ENCODE measurements around the gene GCKR.

Gene GCKR

DNA sequence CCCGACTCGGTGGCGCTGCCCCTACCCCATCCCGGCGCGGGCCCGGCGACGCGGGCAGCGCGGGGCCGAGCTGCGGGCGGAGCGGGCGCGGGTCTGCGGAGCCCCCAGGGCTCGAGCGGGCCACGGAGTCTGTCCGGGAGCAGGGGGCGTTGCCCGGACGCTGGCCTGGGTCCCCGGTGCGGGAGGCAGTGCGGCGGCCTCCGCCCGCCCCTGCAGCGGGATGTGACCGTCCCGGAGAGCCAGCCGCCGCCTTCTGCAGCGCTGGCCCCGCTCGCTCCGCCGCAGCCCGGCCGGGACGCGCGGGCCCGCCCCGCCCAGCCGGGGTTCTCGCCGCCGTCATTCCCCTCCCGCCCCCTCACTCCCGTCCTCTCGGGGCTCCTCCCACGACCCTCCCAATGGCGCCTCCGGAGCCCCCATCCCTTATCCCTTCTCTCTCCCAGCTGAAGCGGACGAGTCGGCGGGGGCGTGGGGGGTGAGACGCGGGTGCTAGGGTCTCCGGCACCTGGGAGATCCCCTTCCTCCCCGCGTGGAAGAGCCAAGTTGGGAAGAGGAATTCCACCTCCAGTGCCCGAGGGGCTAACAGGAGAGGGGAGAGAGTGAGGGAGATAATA, 1.6 kb upstream of the GCKR start, which contains the start of gene FNDC4:
FNDC4 (minus strand) TSS at position 257 of the 611 bp plus-strand sequence. CDS start 521 bp downstream, outside the sequence.
- Mint-ChIP-seq H3K27ac (no peak within 1 kb of the TSS), H3K27me3 (peaks cover 76% of the 10 kb centered on the region), H3K36me3 (no peaks in the 10 kb centered on the region), H3K4me3 (peak within 1 kb of the TSS; percentile 51), H3K4me1 (peaks cover 14% of the 10 kb centered on the region), H3K9me3 (no peaks in the 10 kb centered on the region)
- peak; percentile 56 for DNase-seq
- CTCF ChIA-PET: no interaction called here

DNA sequence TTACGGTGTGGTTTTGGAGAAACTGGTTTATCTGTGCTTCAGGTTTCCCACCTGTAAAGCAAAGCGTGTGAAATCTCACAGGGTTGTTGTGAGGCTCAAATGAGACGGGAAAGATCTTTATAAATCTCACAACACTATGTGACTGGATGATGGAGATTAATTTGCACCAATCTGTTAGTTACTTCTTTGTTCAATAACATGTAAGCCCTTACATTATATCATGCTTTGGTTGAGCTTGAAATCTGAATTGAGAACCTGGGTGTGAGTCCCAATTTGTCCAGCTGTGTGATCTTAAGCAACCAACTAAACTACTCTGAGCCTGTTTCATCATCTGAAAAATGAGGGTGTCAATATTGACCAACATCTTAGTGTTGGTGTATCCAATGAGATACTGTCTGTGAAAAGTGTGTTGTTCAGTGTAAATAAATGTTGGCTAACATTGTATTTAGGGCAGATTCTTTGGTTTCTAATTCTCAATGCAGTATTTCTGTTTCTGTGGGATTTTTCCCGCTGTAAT, 741 bp upstream of the GCKR start:
- peaks cover 8% of the 10 kb centered on the region for H3K4me1 Mint-ChIP-seq
- H3K36me3 Mint-ChIP-seq: no peaks in the 10 kb centered on the region
- H3K4me3 Mint-ChIP-seq: peak overlapping the region; percentile 31
- no peak for DNase-seq
- CTCF ChIA-PET: no interaction called here
- no peak overlapping the region for H3K27ac Mint-ChIP-seq
- H3K27me3 Mint-ChIP-seq: peaks cover 78% of the 10 kb centered on the region
- no peaks in the 10 kb centered on the region for H3K9me3 Mint-ChIP-seq

- DNase-seq: no peak
- H3K9me3 Mint-ChIP-seq: no peaks in the 10 kb centered on the region
- H3K4me1 Mint-ChIP-seq: peaks cover 7% of the 10 kb centered on the region
- CTCF ChIA-PET: no interaction called here
- H3K27me3 Mint-ChIP-seq: peaks cover 77% of the 10 kb centered on the region
- no peak overlapping the region for H3K27ac Mint-ChIP-seq
- no peaks in the 10 kb centered on the region for H3K36me3 Mint-ChIP-seq
- no peak overlapping the region for H3K4me3 Mint-ChIP-seq
Measured at GRCh38 chr2:27497288-27497627, 619 bp downstream of the GCKR start.

DNA sequence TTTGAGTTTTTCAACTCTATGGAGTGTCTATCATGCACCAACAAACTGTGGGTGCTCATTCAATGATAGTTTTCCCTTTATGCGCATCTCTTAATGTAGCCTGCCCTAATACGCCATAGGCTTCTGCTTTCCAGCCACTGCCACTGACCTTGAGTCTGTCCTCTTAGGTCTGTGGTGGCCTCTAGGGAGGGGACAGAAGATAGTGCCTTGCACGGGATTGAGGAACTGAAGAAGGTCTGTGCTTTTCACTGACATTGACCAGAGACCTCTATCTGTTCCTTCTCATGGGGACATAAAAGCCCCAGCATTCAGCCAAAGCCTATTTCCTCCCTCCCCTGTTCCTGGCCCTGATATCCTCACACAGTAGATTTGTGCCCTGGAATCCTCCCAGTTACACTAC, 2.3 kb downstream of the GCKR start:
- Mint-ChIP-seq H3K27me3 (peaks cover 60% of the 10 kb centered on the region), H3K4me1 (peaks cover 7% of the 10 kb centered on the region), H3K36me3 (no peaks in the 10 kb centered on the region)

DNA sequence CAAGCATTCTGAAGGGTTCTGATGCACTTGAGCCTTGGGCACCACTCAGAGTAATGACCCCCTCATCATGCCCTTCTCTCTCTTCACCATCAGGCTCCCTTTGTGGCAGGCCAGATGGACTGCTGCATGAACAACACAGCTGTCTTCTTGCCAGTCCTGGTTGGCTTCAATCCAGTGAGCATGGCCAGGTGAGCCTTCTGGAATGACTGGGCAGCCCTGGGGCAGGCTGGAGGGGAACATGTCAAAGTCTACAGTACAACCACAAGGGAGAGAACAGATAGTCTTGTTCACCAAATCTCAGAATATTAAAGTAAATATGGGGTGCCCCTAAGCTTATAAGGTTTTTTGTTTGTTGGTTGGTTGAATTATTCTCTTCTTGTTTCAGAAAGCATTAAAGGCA, 4.4 kb downstream of the GCKR start:
- Mint-ChIP-seq H3K4me1 (no peaks in the 10 kb centered on the region), H3K4me3 (no peak overlapping the region), H3K36me3 (no peaks in the 10 kb centered on the region), H3K27ac (no peak overlapping the region), H3K9me3 (no peaks in the 10 kb centered on the region), H3K27me3 (peaks cover 44% of the 10 kb centered on the region)
- CTCF ChIA-PET: no interaction called here
- no peak for DNase-seq

More for the DNA sequence above, 2.3 kb downstream of the GCKR start:
- Mint-ChIP-seq H3K27ac (no peak overlapping the region), H3K9me3 (no peaks in the 10 kb centered on the region), H3K4me3 (no peak overlapping the region)
- DNase-seq: no peak
- CTCF ChIA-PET: no interaction called here

- Mint-ChIP-seq H3K9me3 (no peaks in the 10 kb centered on the region), H3K27me3 (peaks cover 40% of the 10 kb centered on the region), H3K36me3 (no peaks in the 10 kb centered on the region), H3K4me3 (no peak overlapping the region), H3K27ac (no peak overlapping the region), H3K4me1 (no peaks in the 10 kb centered on the region)
- CTCF ChIA-PET: no interaction called here
- DNase-seq: no peak
Measured at GRCh38 chr2:27502142-27502541, 5.5 kb downstream of the GCKR start.

DNA sequence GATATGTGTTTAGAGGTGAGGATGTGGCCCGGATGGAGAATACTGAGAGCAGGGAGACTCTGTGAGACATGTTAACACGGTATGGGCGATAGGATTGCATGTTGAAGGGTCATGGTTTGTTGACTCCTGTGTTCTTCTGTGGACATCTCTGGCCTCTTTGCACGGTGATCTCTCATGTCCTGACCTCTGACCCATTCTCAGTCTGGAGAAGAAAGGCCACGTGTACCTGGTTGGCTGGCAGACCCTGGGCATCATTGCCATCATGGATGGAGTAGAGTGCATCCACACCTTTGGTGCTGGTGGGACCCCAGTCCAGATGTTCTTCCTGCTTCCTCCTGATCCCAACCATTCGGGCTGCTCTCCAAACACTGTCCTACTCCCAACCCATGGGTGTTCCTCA, 9.9 kb downstream of the GCKR start:
- no peaks in the 10 kb centered on the region for H3K4me1 Mint-ChIP-seq
- no peaks in the 10 kb centered on the region for H3K9me3 Mint-ChIP-seq
- CTCF ChIA-PET: no interaction called here

GRCh38 chr2:27507293-27507692, 10.7 kb downstream of the GCKR start:
- H3K4me1 Mint-ChIP-seq: no peaks in the 10 kb centered on the region
- CTCF ChIA-PET: no interaction called here

More for the DNA sequence above, 9.9 kb downstream of the GCKR start:
- DNase-seq: no peak
- no peaks in the 10 kb centered on the region for H3K36me3 Mint-ChIP-seq
- H3K4me3 Mint-ChIP-seq: no peak overlapping the region
- no peak overlapping the region for H3K27ac Mint-ChIP-seq
- peaks cover 27% of the 10 kb centered on the region for H3K27me3 Mint-ChIP-seq

GRCh38 chr2:27509326-27509725, 12.7 kb downstream of the GCKR start:
- no peaks in the 10 kb centered on the region for H3K9me3 Mint-ChIP-seq
- no peaks in the 10 kb centered on the region for H3K4me1 Mint-ChIP-seq
- H3K27ac Mint-ChIP-seq: no peak overlapping the region
- CTCF ChIA-PET: no interaction called here
- H3K4me3 Mint-ChIP-seq: no peak overlapping the region
- H3K36me3 Mint-ChIP-seq: no peaks in the 10 kb centered on the region
- DNase-seq: no peak
- peaks cover 32% of the 10 kb centered on the region for H3K27me3 Mint-ChIP-seq

More at GRCh38 chr2:27507293-27507692, 10.7 kb downstream of the GCKR start:
- Mint-ChIP-seq H3K27ac (no peak overlapping the region), H3K27me3 (peaks cover 27% of the 10 kb centered on the region), H3K9me3 (no peaks in the 10 kb centered on the region), H3K36me3 (no peaks in the 10 kb centered on the region), H3K4me3 (no peak overlapping the region)
- DNase-seq: no peak

GRCh38 chr2:27518113-27518781, 21.6 kb downstream of the GCKR start:
- CTCF ChIA-PET: no interaction called here
- Mint-ChIP-seq H3K36me3 (no peaks in the 10 kb centered on the region), H3K27me3 (peaks cover 13% of the 10 kb centered on the region), H3K4me3 (no peak overlapping the region), H3K4me1 (no peaks in the 10 kb centered on the region), H3K9me3 (no peaks in the 10 kb centered on the region), H3K27ac (no peak overlapping the region)
- no peak for DNase-seq

DNA sequence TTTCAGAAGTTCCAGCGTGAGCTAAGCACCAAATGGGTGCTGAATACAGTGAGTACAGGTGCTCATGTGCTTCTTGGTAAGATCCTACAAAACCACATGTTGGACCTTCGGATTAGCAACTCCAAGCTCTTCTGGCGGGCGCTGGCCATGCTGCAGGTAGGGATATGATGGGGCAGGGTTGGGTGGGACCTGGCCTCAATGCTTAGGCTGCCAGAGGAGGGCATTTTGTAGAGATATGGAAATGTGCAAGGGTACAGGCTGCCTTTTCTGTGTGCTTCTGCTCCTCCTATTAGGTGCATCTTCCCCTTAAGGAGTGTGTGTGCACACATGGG, 22.1 kb downstream of the GCKR start:
- DNase-seq: no peak
- Mint-ChIP-seq H3K36me3 (no peaks in the 10 kb centered on the region), H3K9me3 (no peaks in the 10 kb centered on the region), H3K27me3 (peaks cover 11% of the 10 kb centered on the region), H3K4me1 (no peaks in the 10 kb centered on the region), H3K27ac (no peak overlapping the region), H3K4me3 (no peak overlapping the region)
- CTCF ChIA-PET: no interaction called here

- Mint-ChIP-seq H3K27me3 (peaks cover 11% of the 10 kb centered on the region), H3K4me1 (no peaks in the 10 kb centered on the region), H3K9me3 (no peaks in the 10 kb centered on the region), H3K27ac (no peak overlapping the region), H3K36me3 (no peaks in the 10 kb centered on the region), H3K4me3 (no peak overlapping the region)
- no peak for DNase-seq
- CTCF ChIA-PET: no interaction called here
Measured at GRCh38 chr2:27520316-27520715, 23.7 kb downstream of the GCKR start.

DNA sequence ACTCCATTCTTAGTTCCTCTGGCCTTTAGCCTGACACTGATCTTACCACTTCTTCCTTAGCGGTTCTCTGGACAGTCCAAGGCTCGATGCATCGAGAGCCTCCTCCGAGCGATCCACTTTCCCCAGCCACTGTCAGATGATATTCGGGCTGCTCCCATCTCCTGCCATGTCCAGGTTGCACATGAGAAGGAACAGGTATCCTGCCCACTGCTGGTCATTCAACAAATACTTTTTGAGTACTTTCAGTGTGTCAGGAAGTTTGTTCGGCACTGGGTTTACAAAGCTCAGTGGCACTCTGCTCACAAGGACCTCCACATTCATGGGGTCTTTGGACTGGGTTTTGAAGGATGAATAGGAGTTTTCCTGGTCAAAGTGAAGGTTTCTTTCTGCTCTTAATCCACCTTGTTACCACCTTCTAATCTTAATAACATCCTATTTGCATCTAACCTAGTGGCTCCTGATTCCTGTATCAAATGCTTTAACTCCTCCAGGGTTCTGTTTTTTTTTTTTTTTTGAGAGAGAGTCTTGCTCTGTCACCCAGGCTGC, 25.8 kb downstream of the GCKR start:
- Mint-ChIP-seq H3K27me3 (peaks cover 13% of the 10 kb centered on the region), H3K4me3 (no peak overlapping the region), H3K4me1 (no peaks in the 10 kb centered on the region), H3K36me3 (no peaks in the 10 kb centered on the region), H3K9me3 (no peaks in the 10 kb centered on the region), H3K27ac (no peak overlapping the region)
- DNase-seq: no peak
- CTCF ChIA-PET: no interaction called here

DNA sequence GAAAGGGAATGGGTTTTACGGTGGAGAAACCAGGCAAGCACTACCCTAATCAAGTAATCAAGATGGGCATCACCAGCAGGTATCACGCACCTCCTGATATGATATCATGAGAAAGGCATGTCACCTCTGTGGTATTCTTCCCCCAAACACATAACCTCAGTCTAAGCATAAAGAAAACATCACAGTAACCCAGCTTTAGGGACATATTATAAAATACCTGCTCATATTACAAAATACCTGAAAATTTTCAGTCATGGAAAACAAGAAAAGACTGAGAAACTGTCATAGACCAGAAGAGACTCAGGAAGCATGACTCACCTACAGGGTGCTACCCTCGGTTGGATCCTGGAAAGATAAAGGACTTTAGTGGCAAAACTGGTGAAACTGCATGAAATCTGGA, 30.5 kb downstream of the GCKR start:
- Mint-ChIP-seq H3K4me3 (no peak overlapping the region), H3K9me3 (no peaks in the 10 kb centered on the region), H3K27ac (no peak overlapping the region), H3K36me3 (no peaks in the 10 kb centered on the region), H3K27me3 (peaks cover 19% of the 10 kb centered on the region), H3K4me1 (no peaks in the 10 kb centered on the region)
- CTCF ChIA-PET: no interaction called here
- DNase-seq: no peak

- no peaks in the 10 kb centered on the region for H3K9me3 Mint-ChIP-seq
Measured at GRCh38 chr2:27531983-27532382, 35.3 kb downstream of the GCKR start.

More at GRCh38 chr2:27531983-27532382, 35.3 kb downstream of the GCKR start:
- peaks cover 26% of the 10 kb centered on the region for H3K27me3 Mint-ChIP-seq
- H3K4me3 Mint-ChIP-seq: no peak overlapping the region
- no peak for DNase-seq
- CTCF ChIA-PET: no interaction called here
- no peaks in the 10 kb centered on the region for H3K4me1 Mint-ChIP-seq
- no peak overlapping the region for H3K27ac Mint-ChIP-seq
- no peaks in the 10 kb centered on the region for H3K36me3 Mint-ChIP-seq

Data from activated naive CD4-positive, alpha-beta T cell treated with anti-CD3 and anti-CD28 coated beads, Interleukin-2, amount 10 ng/mL, durations not matched to agents 7 days and 5 days (primary cell).